ENCODE data around the gene FOXJ3. TPM values are rescaled to one million over a fixed set of nuclear protein-coding genes. Genes with fewer than 3 reads are reported as not detected.

The FOXJ3 gene
- total and polyA plus RNA-seq, 2 of the 8 experiments (the other 6 are each of a cell fraction or from before 2014, with no cell fraction given), result 48.6 to 51.9 TPM

DNA sequence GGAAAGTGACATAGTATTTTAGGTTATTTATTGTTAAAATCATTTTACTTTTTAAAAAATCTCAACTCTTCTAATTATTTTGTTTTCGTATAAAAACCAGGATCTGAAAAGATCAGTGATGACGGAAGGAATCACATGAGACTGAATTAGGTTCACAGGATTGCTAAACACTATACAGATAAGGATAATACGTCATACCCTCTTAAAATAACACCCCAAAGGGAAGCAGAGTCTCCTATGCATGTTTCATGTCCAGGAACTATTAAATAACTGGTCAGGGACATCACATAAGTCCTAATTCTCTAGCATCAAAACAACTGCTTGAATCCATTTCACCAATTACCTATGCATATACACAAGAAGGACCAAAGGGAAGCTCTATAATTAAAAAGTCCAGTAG lies 84.9 kb downstream of the FOXJ3 start:
- Histone ChIP-seq H3K4me2 (ENCODE audit: insufficient read depth in 1 of 2, low read depth in 2 of 2, low read length in 2 of 2) (no peak overlapping the region), H4K5ac (ENCODE audit: insufficient read length, low read depth, low read length) (no peak overlapping the region), H2BK20ac (ENCODE audit: low read length) (no peak overlapping the region), H2BK15ac (ENCODE audit: low read length) (no peak overlapping the region), H3K4me1 (replicated peaks in 1 of 4; ENCODE audit: control insufficient read depth in 3 of 4, insufficient read depth in 4 of 4, low read length in 3 of 4) (no peaks in the 10 kb centered on the region), H3K9ac (replicated peaks in 1 of 4; ENCODE audit: extremely low read depth in 1 of 4, low read depth in 3 of 4, low read length in 3 of 4) (no peak overlapping the region), H3K4me3 (ENCODE audit: extremely low read depth in 1 of 4, insufficient read depth in 2 of 4, low read depth in 3 of 4, low read length in 4 of 4) (no peak overlapping the region), H2BK5ac (ENCODE audit: low read depth, low read length) (no peak overlapping the region), H2AK5ac (ENCODE audit: low read depth, low read length) (no peak overlapping the region), H4K8ac (ENCODE audit: extremely low read depth, insufficient read depth, low read length) (no peak overlapping the region), H3K14ac (ENCODE audit: insufficient read length) (no peak overlapping the region), H4K91ac (replicated peaks; ENCODE audit: insufficient read length, low read length) (no peak overlapping the region), H3K9me3 (ENCODE audit: insufficient read depth in 2 of 2, low read depth in 1 of 2, low read length in 1 of 2) (no peaks in the 10 kb centered on the region), H3K18ac (ENCODE audit: extremely low read depth, low read length) (no peak overlapping the region), H3K23me2 (ENCODE audit: low read depth, low read length) (no peaks in the 10 kb centered on the region), H3K27ac (ENCODE audit: low read depth, low read length) (no peak overlapping the region), H2BK12ac (ENCODE audit: low read depth, low read length) (no peak overlapping the region), H3K79me1 (ENCODE audit: low read depth, low read length) (no peaks in the 10 kb centered on the region), H3K36me3 (ENCODE audit: control insufficient read depth in 2 of 4, insufficient read depth in 4 of 4, low read length in 3 of 4) (no peaks in the 10 kb centered on the region), H3K79me2 (ENCODE audit: control insufficient read depth in 1 of 2, insufficient read depth in 2 of 2, low read length in 2 of 2) (peaks cover 3 to 62% of the 10 kb centered on the region in 2 experiments; a peak in 3 of 4 replicates), H4K20me1 (replicated peaks in 1 of 2; ENCODE audit: control insufficient read depth in 1 of 2, insufficient read depth in 2 of 2, low read length in 2 of 2) (peaks cover 0 to 6% of the 10 kb centered on the region in 2 experiments), H3K56ac (replicated peaks; ENCODE audit: insufficient read length, low read depth, low read length) (no peak overlapping the region), H3K4ac (replicated peaks; ENCODE audit: insufficient read length, low read depth, low read length) (no peak overlapping the region), H2AFZ (ENCODE audit: low read length) (no peak overlapping the region), H2BK120ac (replicated peaks; ENCODE audit: low read depth, low read length) (no peak overlapping the region), H3K23ac (ENCODE audit: insufficient read length) (no peak overlapping the region), H3K27me3 (replicated peaks in 1 of 4; ENCODE audit: control insufficient read depth in 3 of 4, extremely low read depth in 1 of 4, insufficient read depth in 3 of 4, low read length in 3 of 4) (no peaks in the 10 kb centered on the region)
- ChIA-PET CTCF (ENCODE audit: partially characterized antibody) (interaction anchor here (1.3 kb wide), 1 partner anchor 77 kb away, joined by 3 read pairs; no protein-coding TSS in a partner anchor), POLR2A (ENCODE audit: partially characterized antibody) (no interaction called here)
- DNase-seq (ENCODE audit: low read depth in 1 of 2, low spot score in 2 of 2) (no peak), FAIRE-seq (no peak)
- WGBS, 2 experiments (ENCODE audit: extremely low coverage in 1 of 2, insufficient coverage in 1 of 2, insufficient read length in 1 of 2, insufficient replicate concordance in 2 of 2, low coverage in 1 of 2, low lambda C conversion rate in 2 of 2, missing lambda C conversion rate in 1 of 2), result 58% methylated on average over 3 of the region's 3 CpGs; no CpG with 5 or more reads in 1 of the 2 experiments
- TF ChIP-seq SIX5 (IDR thresholded peaks at IDR 0.05; ENCODE audit: low read depth, low read length), result no peak
- TF ChIP-seq NRF1 (IDR thresholded peaks at IDR 0.05; ENCODE audit: low read depth, low read length), result no peak
- TF ChIP-seq BRCA1 (IDR thresholded peaks at IDR 0.05; ENCODE audit: low read depth, low read length), result no peak
- TF ChIP-seq GTF2F1 (IDR thresholded peaks at IDR 0.05; ENCODE audit: borderline replicate concordance, low read depth, low read length), result no peak
- no peak for TF ChIP-seq RFX5 (IDR thresholded peaks at IDR 0.05; ENCODE audit: borderline replicate concordance, low read depth, low read length)
- TF ChIP-seq POLR2AphosphoS5 (IDR thresholded peaks at IDR 0.05; ENCODE audit: low read depth, low read length), result no peak
- no peak for TF ChIP-seq TBP (IDR thresholded peaks at IDR 0.05; ENCODE audit: low read depth, low read length)
- no peak for TF ChIP-seq CBX5 (IDR thresholded peaks at IDR 0.05; ENCODE audit: low read depth, low read length)
- no peak for TF ChIP-seq HDAC2 (IDR thresholded peaks at IDR 0.05; ENCODE audit: borderline replicate concordance in 1 of 2, low read depth in 2 of 2, low read length in 2 of 2)
- TF ChIP-seq BACH1 (IDR thresholded peaks at IDR 0.05; ENCODE audit: low read length), result no peak
- no peak for TF ChIP-seq RNF2 (IDR thresholded peaks at IDR 0.05; ENCODE audit: borderline replicate concordance, low read depth, low read length, missing control alignments, poor library complexity, severe bottlenecking)
- no peak for TF ChIP-seq RBBP5 (IDR thresholded peaks at IDR 0.05; ENCODE audit: borderline replicate concordance, low read depth, low read length)
- TF ChIP-seq KDM1A (IDR thresholded peaks at IDR 0.05; ENCODE audit: borderline replicate concordance, low read length), result no peak
- no peak for TF ChIP-seq SP1 (IDR thresholded peaks at IDR 0.05; ENCODE audit: low read depth, low read length)
- no peak for TF ChIP-seq FOSL1 (IDR thresholded peaks at IDR 0.05; ENCODE audit: insufficient read depth, low read depth, low read length)

All from H1 (cell line).